HG02763 (cell line): ENCODE measurements around the gene ARG1.
"Not testable (repeated sequence)": the region's sequence is repeated elsewhere in the genome, so short reads cannot be mapped to it uniquely, and the experiment has no call there.

Source experiments
- ATAC-seq: cut with Tn5 transposase; IDR thresholded peaks from one replicate; pipeline ENCODE4 v1.9.1; 2021; ENCODE audit warnings: mild to moderate bottlenecking, moderate library complexity; ENCODE audit not compliant: unreplicated experiment

Gene ARG1

GRCh38 chr6:131572686-131573415 is at the start of gene ARG1:
Gene ARG1 (plus strand): TSS chr6:131573226. CDS start chr6:131573283, 57 bp downstream.
- ATAC-seq = no peak

GRCh38 chr6:131523988-131524673 is 48.9 kb upstream of the ARG1 start:
- ATAC-seq = no peak

- no peak for ATAC-seq
These were observed 48.2 kb upstream of the ARG1 start for GRCh38 chr6:131524695-131525336.

- ATAC-seq = not testable (repeated sequence)
These were observed 42.1 kb upstream of the ARG1 start for GRCh38 chr6:131530936-131531335.

- ATAC-seq = not testable (repeated sequence)
These were observed 41.3 kb upstream of the ARG1 start for GRCh38 chr6:131531681-131532080.

- ATAC-seq = no peak
These were observed 40.4 kb upstream of the ARG1 start for GRCh38 chr6:131532580-131533039.

GRCh38 chr6:131538615-131539014 is 34.4 kb upstream of the ARG1 start:
- ATAC-seq = not testable (repeated sequence)

GRCh38 chr6:131545317-131545716 is 27.7 kb upstream of the ARG1 start:
- no peak for ATAC-seq

GRCh38 chr6:131547488-131547887 is 25.5 kb upstream of the ARG1 start:
- ATAC-seq = no peak

GRCh38 chr6:131548441-131548840 is 24.6 kb upstream of the ARG1 start:
- no peak for ATAC-seq

GRCh38 chr6:131549811-131550210 is 23.2 kb upstream of the ARG1 start:
- no peak for ATAC-seq

- no peak for ATAC-seq
These were observed 21.1 kb upstream of the ARG1 start for GRCh38 chr6:131551902-131552301.

GRCh38 chr6:131552572-131552971 is 20.5 kb upstream of the ARG1 start:
- no peak for ATAC-seq

- no peak for ATAC-seq
These were observed 17.0 kb upstream of the ARG1 start for GRCh38 chr6:131555992-131556391.

- ATAC-seq = no peak
These were observed 14.1 kb upstream of the ARG1 start for GRCh38 chr6:131558922-131559321.

GRCh38 chr6:131561925-131562707 is 10.9 kb upstream of the ARG1 start:
- ATAC-seq = no peak

GRCh38 chr6:131565056-131565455 is 8.0 kb upstream of the ARG1 start:
- no peak for ATAC-seq

GRCh38 chr6:131568726-131569125 is 4.3 kb upstream of the ARG1 start:
- no peak for ATAC-seq

- ATAC-seq = no peak
These were observed 1.1 kb downstream of the ARG1 start for GRCh38 chr6:131574133-131574532.

- ATAC-seq = no peak
These were observed 1.7 kb downstream of the ARG1 start for GRCh38 chr6:131574686-131575085.
